ENCODE data around the gene ANKRD13C.

ANKRD13C gene

GRCh38 chr1:70247768-70248167 lies 106.8 kb downstream of the ANKRD13C start:
- Histone ChIP-seq H3K79me2 (ENCODE audit: low read length) (peaks cover 5% of the 10 kb centered on the region; the same call in 1 of the 2 replicates), H3K9ac (ENCODE audit: low read length) (no peak overlapping the region), H3K4me3 (ENCODE audit: low read length) (no peak overlapping the region), H4K20me1 (ENCODE audit: insufficient read depth, low read length) (no peaks in the 10 kb centered on the region), H3K4me1 (ENCODE audit: low read length) (no peaks in the 10 kb centered on the region), H3K27me3 (ENCODE audit: low read depth, low read length) (no peaks in the 10 kb centered on the region), H2AFZ (ENCODE audit: low read depth, low read length) (no peak overlapping the region), H3K36me3 (replicated peaks; ENCODE audit: low read depth, low read length) (peaks cover 69% of the 10 kb centered on the region), H3K9me3 (ENCODE audit: insufficient read depth, low read length) (no peaks in the 10 kb centered on the region), H3K27ac (ENCODE audit: low read length) (no peak overlapping the region), H3K4me2 (ENCODE audit: low read length) (no peak overlapping the region)
- TF ChIP-seq CTCF (IDR thresholded peaks at IDR 0.05; ENCODE audit: low read depth, low read length) (no peak), EZH2phosphoT487 (IDR thresholded peaks at IDR 0.05; ENCODE audit: low read depth) (no peak)

GRCh38 chr1:70247122-70247521 lies 107.4 kb downstream of the ANKRD13C start:
- H3K27ac ChIP-seq (ENCODE audit: low read length): no peak overlapping the region
- H3K27me3 ChIP-seq (ENCODE audit: low read depth, low read length): no peaks in the 10 kb centered on the region
- H3K9me3 ChIP-seq (ENCODE audit: insufficient read depth, low read length): no peaks in the 10 kb centered on the region
- H3K9ac ChIP-seq (ENCODE audit: low read length): no peak overlapping the region
- no peak overlapping the region for H2AFZ ChIP-seq (ENCODE audit: low read depth, low read length)
- H3K4me2 ChIP-seq (ENCODE audit: low read length): no peak overlapping the region
- peaks cover 5% of the 10 kb centered on the region; the same call in 1 of the 2 replicates for H3K79me2 ChIP-seq (ENCODE audit: low read length)
- H3K4me1 ChIP-seq (ENCODE audit: low read length): no peaks in the 10 kb centered on the region
- H4K20me1 ChIP-seq (ENCODE audit: insufficient read depth, low read length): no peaks in the 10 kb centered on the region
- H3K36me3 ChIP-seq (replicated peaks; ENCODE audit: low read depth, low read length): peaks cover 68% of the 10 kb centered on the region
- no peak overlapping the region for H3K4me3 ChIP-seq (ENCODE audit: low read length)
- no peak for TF ChIP-seq EZH2phosphoT487 (IDR thresholded peaks at IDR 0.05; ENCODE audit: low read depth)
- TF ChIP-seq CTCF (IDR thresholded peaks at IDR 0.05; ENCODE audit: low read depth, low read length): no peak

GRCh38 chr1:70239940-70240339 lies 114.6 kb downstream of the ANKRD13C start:
- no peak overlapping the region for H2AFZ ChIP-seq (ENCODE audit: low read depth, low read length)
- no peak overlapping the region for H3K4me3 ChIP-seq (ENCODE audit: low read length)
- no peak overlapping the region for H3K4me2 ChIP-seq (ENCODE audit: low read length)
- no peaks in the 10 kb centered on the region for H3K9me3 ChIP-seq (ENCODE audit: insufficient read depth, low read length)
- peaks cover 13% of the 10 kb centered on the region for H3K4me1 ChIP-seq (ENCODE audit: low read length)
- H3K36me3 ChIP-seq (replicated peaks; ENCODE audit: low read depth, low read length): peaks cover 59% of the 10 kb centered on the region
- peaks cover 4% of the 10 kb centered on the region for H4K20me1 ChIP-seq (ENCODE audit: insufficient read depth, low read length)
- H3K79me2 ChIP-seq (ENCODE audit: low read length): peaks cover 44% of the 10 kb centered on the region
- TF ChIP-seq EZH2phosphoT487 (IDR thresholded peaks at IDR 0.05; ENCODE audit: low read depth): no peak
- no peak for TF ChIP-seq CTCF (IDR thresholded peaks at IDR 0.05; ENCODE audit: low read depth, low read length)
- no peak overlapping the region for H3K9ac ChIP-seq (ENCODE audit: low read length)
- H3K27ac ChIP-seq (ENCODE audit: low read length): no peak overlapping the region
- H3K27me3 ChIP-seq (ENCODE audit: low read depth, low read length): no peaks in the 10 kb centered on the region

GRCh38 chr1:70234733-70235132 lies 119.8 kb downstream of the ANKRD13C start:
- no peaks in the 10 kb centered on the region for H3K27me3 ChIP-seq (ENCODE audit: low read depth, low read length)
- H3K27ac ChIP-seq (ENCODE audit: low read length): peak overlapping the region; percentile 34
- no peaks in the 10 kb centered on the region for H3K9me3 ChIP-seq (ENCODE audit: insufficient read depth, low read length)
- H3K4me1 ChIP-seq (ENCODE audit: low read length): peaks cover 13% of the 10 kb centered on the region
- no peak for TF ChIP-seq EZH2phosphoT487 (IDR thresholded peaks at IDR 0.05; ENCODE audit: low read depth)
- no peak for TF ChIP-seq CTCF (IDR thresholded peaks at IDR 0.05; ENCODE audit: low read depth, low read length)
- H4K20me1 ChIP-seq (ENCODE audit: insufficient read depth, low read length): peaks cover 4% of the 10 kb centered on the region
- H3K79me2 ChIP-seq (ENCODE audit: low read length): peaks cover 56% of the 10 kb centered on the region
- H3K36me3 ChIP-seq (replicated peaks; ENCODE audit: low read depth, low read length): peaks cover 71% of the 10 kb centered on the region
- no peak overlapping the region for H3K4me3 ChIP-seq (ENCODE audit: low read length)
- H2AFZ ChIP-seq (ENCODE audit: low read depth, low read length): no peak overlapping the region
- H3K4me2 ChIP-seq (ENCODE audit: low read length): no peak overlapping the region
- no peak overlapping the region for H3K9ac ChIP-seq (ENCODE audit: low read length)
